GM12872 (cell line): ENCODE data around the gene DLG2.
A peak's percentile ranks its signal among the peaks of the same experiment; 100 is the strongest.

Experiments
- TF ChIP-seq, protein P1 (sequence below): IDR thresholded peaks from 3 replicates; pipeline ENCODE4 v1.5.1; 2011; ENCODE audit warnings: low read depth, mild to moderate bottlenecking, low read length, moderate library complexity; ENCODE audit not compliant: insufficient read depth

DLG2 gene

DNA sequence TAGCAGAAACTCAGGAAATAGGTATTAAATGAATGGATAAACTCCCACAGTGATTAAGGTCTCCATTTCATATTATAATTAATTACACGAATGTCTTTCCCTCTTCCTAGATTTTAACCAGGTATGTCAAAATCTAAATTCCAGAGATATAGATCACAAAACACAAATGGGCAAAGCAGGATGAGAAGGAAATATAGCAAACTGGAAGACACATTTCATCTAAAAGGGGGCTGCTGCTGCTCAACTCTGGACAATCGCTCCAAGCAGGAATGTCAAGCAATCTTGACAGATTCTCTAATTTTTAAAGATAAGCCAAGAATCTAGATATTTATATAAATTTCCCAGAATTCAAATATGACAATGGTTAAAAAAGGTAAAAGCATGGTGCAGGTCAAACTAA lies 1786.8 kb downstream of the DLG2 start:
- TF ChIP-seq, protein P1, sequence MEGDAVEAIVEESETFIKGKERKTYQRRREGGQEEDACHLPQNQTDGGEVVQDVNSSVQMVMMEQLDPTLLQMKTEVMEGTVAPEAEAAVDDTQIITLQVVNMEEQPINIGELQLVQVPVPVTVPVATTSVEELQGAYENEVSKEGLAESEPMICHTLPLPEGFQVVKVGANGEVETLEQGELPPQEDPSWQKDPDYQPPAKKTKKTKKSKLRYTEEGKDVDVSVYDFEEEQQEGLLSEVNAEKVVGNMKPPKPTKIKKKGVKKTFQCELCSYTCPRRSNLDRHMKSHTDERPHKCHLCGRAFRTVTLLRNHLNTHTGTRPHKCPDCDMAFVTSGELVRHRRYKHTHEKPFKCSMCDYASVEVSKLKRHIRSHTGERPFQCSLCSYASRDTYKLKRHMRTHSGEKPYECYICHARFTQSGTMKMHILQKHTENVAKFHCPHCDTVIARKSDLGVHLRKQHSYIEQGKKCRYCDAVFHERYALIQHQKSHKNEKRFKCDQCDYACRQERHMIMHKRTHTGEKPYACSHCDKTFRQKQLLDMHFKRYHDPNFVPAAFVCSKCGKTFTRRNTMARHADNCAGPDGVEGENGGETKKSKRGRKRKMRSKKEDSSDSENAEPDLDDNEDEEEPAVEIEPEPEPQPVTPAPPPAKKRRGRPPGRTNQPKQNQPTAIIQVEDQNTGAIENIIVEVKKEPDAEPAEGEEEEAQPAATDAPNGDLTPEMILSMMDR: no peak

DNA sequence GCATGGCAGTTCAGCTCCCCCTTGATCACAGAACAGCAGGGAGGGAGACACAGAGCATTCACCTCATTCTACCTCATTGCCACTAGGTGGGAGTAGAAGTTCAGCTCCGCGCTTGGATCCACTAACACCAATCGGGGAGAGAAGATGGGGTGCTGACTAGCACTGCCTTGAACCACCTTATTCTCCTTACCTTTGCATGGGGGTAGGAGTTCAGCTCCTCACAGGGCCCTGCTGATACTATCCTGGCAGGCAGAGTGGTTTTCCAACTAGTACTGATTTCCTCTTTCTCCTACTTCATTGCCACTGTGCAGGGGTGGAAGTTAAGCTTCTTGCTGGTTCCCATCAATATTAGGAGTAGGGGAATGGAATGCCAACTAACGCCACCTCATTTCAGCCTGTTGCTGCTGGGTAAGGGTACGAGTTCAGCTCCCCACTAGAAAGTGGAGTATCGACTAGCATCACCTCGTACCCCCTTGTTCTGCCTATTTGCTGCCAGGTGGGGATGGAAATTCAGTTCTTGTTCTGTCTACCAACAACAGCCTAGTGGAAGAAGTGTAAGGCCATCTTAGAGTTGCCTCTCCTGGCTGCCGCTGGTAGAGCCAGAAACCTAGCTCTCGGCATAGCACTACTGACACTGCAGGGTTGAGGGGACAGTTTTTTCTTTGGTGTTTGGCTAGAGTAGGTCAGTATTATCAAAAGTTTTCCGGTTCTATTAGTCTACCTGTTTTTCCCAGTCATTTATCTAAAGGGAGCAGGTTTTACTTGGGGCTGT lies 1790.1 kb downstream of the DLG2 start:
- TF ChIP-seq, protein P1: peak; percentile 90

DNA sequence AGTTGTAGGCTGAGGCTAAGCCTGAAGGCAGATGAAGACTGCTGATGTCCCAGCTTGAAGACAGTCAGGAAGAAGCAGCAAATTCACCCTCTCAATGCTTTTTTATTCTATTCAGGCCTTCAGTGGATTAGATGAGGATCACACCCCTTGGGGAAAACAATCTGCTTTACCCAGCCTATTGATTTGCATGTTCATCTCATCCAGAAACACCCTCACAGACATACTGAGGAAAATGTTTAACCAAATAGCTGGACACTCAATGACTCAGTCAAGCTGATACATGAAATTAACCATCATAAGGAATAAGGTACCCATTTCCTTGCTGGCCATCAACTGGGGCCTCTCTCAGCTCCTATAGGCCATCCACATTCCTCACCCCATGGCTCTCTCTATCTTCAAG lies 1791.1 kb downstream of the DLG2 start:
- TF ChIP-seq, protein P1: no peak

DNA sequence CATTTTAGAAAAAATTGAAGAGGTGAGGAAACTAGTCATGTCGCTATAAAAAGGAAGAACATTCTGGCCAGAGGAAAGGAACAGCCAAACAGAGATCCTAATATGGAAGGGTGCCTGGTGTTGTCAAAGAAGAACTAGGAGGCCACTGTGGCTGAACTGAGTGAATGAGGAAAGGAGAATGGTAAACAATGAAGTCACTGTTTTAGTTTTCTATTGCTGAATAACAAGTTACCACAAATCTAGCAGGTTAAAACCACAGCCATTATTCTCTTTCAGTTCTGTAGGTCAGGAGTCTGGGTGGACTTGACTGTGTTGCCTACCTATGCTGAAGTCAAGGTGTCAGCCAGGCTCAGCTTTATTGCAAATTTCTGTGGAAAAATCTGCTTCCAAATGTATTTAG lies 1791.7 kb downstream of the DLG2 start:
- TF ChIP-seq, protein P1: no peak

DNA sequence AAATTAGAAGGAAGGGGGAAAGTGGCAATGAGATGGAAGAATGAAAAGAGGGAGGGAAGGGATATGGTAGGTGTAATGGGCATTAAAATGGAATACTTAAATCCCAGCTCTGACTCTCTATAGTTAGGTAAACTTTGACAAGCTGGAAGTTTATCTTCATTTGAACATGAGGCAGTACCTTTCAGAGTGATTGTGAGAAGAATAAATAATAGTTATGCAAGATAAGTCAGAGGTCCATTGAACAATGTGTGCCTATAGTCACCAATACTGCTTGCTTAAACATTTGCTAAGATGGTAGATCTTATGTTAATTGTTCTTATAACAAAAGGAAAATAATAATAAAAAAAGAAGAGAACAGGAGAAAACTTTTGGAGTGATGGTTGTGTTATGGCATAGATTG lies 1795.2 kb downstream of the DLG2 start:
- TF ChIP-seq, protein P1: no peak

DNA sequence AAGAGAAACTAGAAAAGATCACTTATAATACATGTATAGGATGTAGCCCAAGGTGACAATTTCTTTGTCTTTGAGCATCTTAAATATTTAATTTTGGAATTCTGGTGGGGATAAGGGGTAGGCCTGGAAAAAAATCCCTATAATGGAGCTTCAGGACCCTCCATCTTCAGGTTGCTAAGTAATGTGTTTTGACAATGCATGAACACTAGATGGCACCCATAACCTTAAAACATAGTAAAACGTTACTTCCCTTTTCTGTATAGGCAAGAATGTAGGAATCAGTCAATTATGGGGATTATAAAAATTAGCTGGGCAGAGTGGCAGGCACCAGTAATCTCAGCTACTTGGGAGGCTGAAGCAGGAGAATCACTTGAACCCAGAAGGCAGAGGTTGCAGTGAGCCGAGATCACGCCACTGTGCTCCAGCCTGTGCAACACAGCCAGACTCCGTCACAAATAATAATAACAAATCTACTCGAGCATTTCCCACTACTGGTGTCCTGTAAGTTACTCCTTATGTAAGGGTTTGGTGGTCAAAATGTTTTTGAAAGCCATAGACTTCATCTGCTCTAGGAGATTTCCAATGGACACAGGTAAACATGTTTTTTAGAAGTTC lies 1799.1 kb downstream of the DLG2 start:
- TF ChIP-seq, protein P1: peak; percentile 59; the same call in 2 of the 3 replicates

DNA sequence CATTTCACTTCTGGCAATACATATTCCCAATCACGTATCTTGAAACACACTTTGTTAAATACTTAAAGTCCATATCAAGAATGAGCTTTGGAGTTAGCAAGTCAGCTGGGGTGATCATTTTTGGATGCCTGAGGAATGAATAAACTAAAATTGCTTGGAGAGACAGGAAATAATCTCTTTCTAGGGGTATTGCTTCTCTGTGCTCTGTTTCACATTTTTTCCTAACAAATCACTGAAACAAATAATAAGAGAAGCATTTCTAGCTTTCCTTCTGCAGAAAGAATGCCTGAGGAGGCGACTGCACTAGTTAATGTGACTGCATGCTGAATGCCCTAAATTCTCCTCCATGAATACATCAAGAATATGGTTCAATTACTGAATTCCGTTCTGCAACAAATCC lies 1799.6 kb downstream of the DLG2 start:
- TF ChIP-seq, protein P1: no peak
